Tibial nerve (tissue), 4 donors: ENCODE measurements around the gene LRRC4B. TPM values are rescaled to one million over a fixed set of nuclear protein-coding genes. Genes with fewer than 3 reads are reported as not detected.
"Not testable (repeated sequence)": the region's sequence is repeated elsewhere in the genome, so short reads cannot be mapped to it uniquely, and the experiment has no call there.

Experiments
- DNase-seq, 2 donors: peaks; one replicate each; pipeline ENCODE4 v3.0.0-alpha.2; 2019; ENCODE audit warnings: low spot score in 2 of 2
- H3K27ac ChIP-seq, 4 donors: fragments of 200-600 bp; sonication (generic) in 3 of 4; one replicate each; pipeline ENCODE4 v1.5.1; 2017 to 2019; ENCODE audit warnings: mild to moderate bottlenecking in 1 of 4
- H3K27me3 ChIP-seq, 2 donors: fragments of 200-600 bp; sonication (generic) in 1 of 2; one replicate each; pipeline versions ENCODE4 v1.5.1 to v1.6.0; 2017 to 2019
- H3K36me3 ChIP-seq, 3 donors: fragments of 200-600 bp; sonication (generic); one replicate each; pipeline ENCODE4 v1.5.1; 2018 to 2019
- H3K4me1 ChIP-seq, 4 donors: fragments of 200-600 bp; sonication (generic) in 3 of 4; one replicate each; pipeline ENCODE4 v1.5.1; 2017 to 2019
- H3K4me3 ChIP-seq, 4 donors: fragments of 200-600 bp; sonication (generic) in 3 of 4; one replicate each; pipeline ENCODE4 v1.5.1; 2017 to 2019; ENCODE audit warnings: mild to moderate bottlenecking in 1 of 4, moderate library complexity in 1 of 4
- H3K9me3 ChIP-seq, 4 donors: fragments of 200-600 bp; sonication (generic) in 3 of 4; one replicate each; pipeline ENCODE4 v1.5.1; 2017 to 2019
- CTCF ChIP-seq, 5 experiments: fragments of 200-600 bp in 3 of 5; fragments of 450-650 bp in 2 of 5; sonication (generic) in 3 of 5; IDR thresholded peaks; one replicate each; pipeline ENCODE4 v1.5.1; 2016 to 2019; ENCODE audit warnings: antibody characterized with exemption in 5 of 5, mild to moderate bottlenecking in 3 of 5, moderate library complexity in 2 of 5
- EP300 ChIP-seq, 2 donors: sonication (generic); formaldehyde crosslinking; IDR thresholded peaks; one replicate each; pipeline ENCODE4 v1.6.1; 2017; ENCODE audit warnings: antibody characterized with exemption in 2 of 2, mild to moderate bottlenecking in 1 of 2
- POLR2A ChIP-seq, 2 donors: fragments of 450-650 bp; IDR thresholded peaks; one replicate each; pipeline ENCODE4 v1.6.1; 2017; ENCODE audit warnings: antibody characterized with exemption in 2 of 2, mild to moderate bottlenecking in 2 of 2, moderate library complexity in 2 of 2
- WGBS, 2 donors: methylation state at CpG; one replicate each; pipeline ENCODE4 v1.1.5; 2018; 5-methylcytosine and 5-hydroxymethylcytosine counted together
- total RNA-seq, 4 donors: library from RNA; depleted of rRNA; stranded (reverse); fragments of >200 nt; gene quantifications; one replicate each; pipeline ENCODE4 v1.1.0, GENCODE V29; 2016

The LRRC4B gene
- total RNA-seq, 4 donors from 2014 or later = 1.0 to 3.7 (median 2.8) TPM

DNA sequence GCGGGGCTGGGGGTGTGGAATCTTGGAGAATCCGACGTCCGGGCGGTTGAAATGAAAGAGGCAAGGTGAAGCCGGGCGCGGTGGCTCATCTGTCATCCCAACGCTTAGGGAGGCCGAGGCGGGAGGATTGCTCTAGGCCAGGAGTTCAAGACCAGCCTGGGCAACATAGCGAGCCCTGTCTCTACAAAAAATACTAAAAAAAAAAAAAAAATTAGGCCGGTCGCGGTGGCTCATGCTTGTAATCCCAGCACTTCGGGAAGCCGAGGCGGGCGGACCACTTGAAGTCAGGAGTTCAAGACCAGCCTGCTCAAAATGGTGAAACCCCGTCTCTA, 91.4 kb downstream of the LRRC4B start:
- Histone ChIP-seq H3K27me3 (no peaks in the 10 kb centered on the region), H3K36me3 (peaks cover 0 to 38% (median 12%) of the 10 kb centered on the region in 3 donors), H3K4me1 (peaks cover 0 to 24% (median 14%) of the 10 kb centered on the region in 4 donors), H3K4me3 (peak overlapping the region; percentile 77 to 91 (median 87)), H3K27ac (peak overlapping the region in 3 of 4 donors; percentile 65 to 85 (median 83)), H3K9me3 (no peaks in the 10 kb centered on the region)
- TF ChIP-seq EP300 (IDR thresholded peaks at IDR 0.05) (no peak), CTCF (IDR thresholded peaks at IDR 0.05) (no peak), POLR2A (IDR thresholded peaks at IDR 0.05) (no peak)
- DNase-seq = no peak
- WGBS, 2 donors = 17 to 21% methylated on average over 19 to 20 of the region's 20 CpGs

DNA sequence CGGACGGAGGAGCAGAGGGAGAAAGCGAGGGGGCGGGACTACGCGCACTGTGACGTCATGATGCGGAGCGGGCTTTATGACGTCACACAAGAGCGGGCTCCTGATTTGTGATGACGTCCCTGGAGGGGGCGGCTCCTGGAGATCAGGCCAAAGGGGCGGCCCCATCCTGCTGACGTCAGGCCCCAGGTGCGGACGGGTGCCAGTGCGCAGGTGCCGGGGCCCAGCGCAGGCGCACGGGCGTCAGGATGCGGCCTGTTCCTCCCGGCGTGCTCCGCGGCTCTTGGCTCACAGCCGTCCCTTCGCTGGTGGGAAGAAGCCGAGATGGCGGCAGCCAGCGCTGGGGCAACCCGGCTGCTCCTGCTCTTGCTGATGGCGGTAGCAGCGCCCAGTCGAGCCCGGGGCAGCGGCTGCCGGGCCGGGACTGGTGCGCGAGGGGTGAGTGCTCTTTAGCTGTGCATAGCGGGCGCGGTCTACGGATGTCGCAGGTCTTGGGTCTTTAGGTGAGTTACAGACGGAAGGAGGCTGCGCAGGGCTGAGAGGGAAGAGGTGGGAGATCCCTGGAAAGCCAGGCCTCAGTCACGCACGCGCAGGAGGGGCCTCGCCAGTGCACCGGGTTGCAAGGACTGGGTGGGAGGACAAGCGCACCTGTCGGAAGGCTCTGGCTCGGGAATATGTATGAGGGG, 91.9 kb downstream of the LRRC4B start, which contains the start of the genes EMC10 and GARIN5A:
EMC10 (plus strand) TSS at position 284 of the 683 bp plus-strand sequence; CDS start at position 322, 38 bp downstream.
GARIN5A (minus strand) TSS at position 625 of the 683 bp plus-strand sequence; CDS start at position 165, 460 bp downstream.
- peaks cover 0 to 24% (median 14%) of the 10 kb centered on the region in 4 donors for H3K4me1 ChIP-seq
- peaks cover 0 to 33% (median 12%) of the 10 kb centered on the region in 3 donors for H3K36me3 ChIP-seq
- peak within 1 kb of the TSS; percentile 77 to 91 (median 87) for H3K4me3 ChIP-seq
- WGBS, 2 donors = 3% methylated on average over 33 to 43 of the region's 58 CpGs
- DNase-seq = peak; percentile 72 to 75
- no peaks in the 10 kb centered on the region for H3K27me3 ChIP-seq
- peak within 1 kb of the TSS in 3 of 4 donors; percentile 65 to 85 (median 83) for H3K27ac ChIP-seq
- TF ChIP-seq CTCF (IDR thresholded peaks at IDR 0.05) (no peak), POLR2A (IDR thresholded peaks at IDR 0.05) (peak in 1 of 2 donors; percentile 49), EP300 (IDR thresholded peaks at IDR 0.05) (peak; percentile 86 to 93)
- no peaks in the 10 kb centered on the region for H3K9me3 ChIP-seq

- peaks cover 0 to 27% (median 11%) of the 10 kb centered on the region in 3 donors for H3K36me3 ChIP-seq
- no peak for DNase-seq
- H3K27me3 ChIP-seq = no peaks in the 10 kb centered on the region
- H3K4me3 ChIP-seq = peak overlapping the region; percentile 77 to 91 (median 87)
- 70 to 73% methylated on average over 29 of the region's 29 CpGs for WGBS, 2 donors
- TF ChIP-seq CTCF (IDR thresholded peaks at IDR 0.05) (no peak), POLR2A (IDR thresholded peaks at IDR 0.05) (no peak), EP300 (IDR thresholded peaks at IDR 0.05) (no peak)
- H3K4me1 ChIP-seq = peaks cover 0 to 24% (median 14%) of the 10 kb centered on the region in 4 donors
- no peaks in the 10 kb centered on the region for H3K9me3 ChIP-seq
- H3K27ac ChIP-seq = peak overlapping the region in 2 of 4 donors; percentile 83 to 85
Measured at GRCh38 chr19:50475736-50476223, 92.5 kb downstream of the LRRC4B start.

DNA sequence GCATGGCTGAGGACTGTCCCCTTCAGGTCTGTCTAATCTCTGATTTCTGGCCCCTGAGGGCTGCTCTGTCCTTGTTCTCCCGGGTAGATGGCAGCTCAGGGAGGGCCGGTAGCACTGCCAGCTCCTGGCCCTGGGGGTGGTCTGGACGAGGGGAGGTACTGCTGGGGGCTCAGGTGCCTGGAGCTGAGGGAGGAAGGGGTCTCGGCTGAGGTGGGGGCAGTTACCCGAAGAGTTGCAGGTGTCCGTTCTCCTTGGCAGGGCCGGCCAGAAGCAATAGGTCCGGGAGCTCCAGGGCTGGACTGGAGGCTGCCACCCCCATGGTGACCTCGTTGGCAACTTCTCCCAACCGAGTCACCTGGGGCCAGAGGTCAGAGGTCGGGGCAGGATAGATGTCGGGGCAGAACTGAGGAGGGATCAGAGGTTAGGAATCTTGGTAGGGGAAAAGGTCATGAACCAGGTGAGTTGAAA, 93.1 kb downstream of the LRRC4B start:
- no peak for DNase-seq
- peaks cover 0 to 20% (median 4%) of the 10 kb centered on the region in 3 donors for H3K36me3 ChIP-seq
- H3K4me1 ChIP-seq = peaks cover 0 to 24% (median 14%) of the 10 kb centered on the region in 4 donors
- WGBS, 2 donors = 74 to 77% methylated on average over 10 to 12 of the region's 12 CpGs
- no peak for TF ChIP-seq CTCF (IDR thresholded peaks at IDR 0.05)
- TF ChIP-seq POLR2A (IDR thresholded peaks at IDR 0.05) = no peak
- no peak for TF ChIP-seq EP300 (IDR thresholded peaks at IDR 0.05)
- H3K9me3 ChIP-seq = no peaks in the 10 kb centered on the region
- no peaks in the 10 kb centered on the region for H3K27me3 ChIP-seq
- no peak overlapping the region for H3K4me3 ChIP-seq
- H3K27ac ChIP-seq = no peak overlapping the region

DNA sequence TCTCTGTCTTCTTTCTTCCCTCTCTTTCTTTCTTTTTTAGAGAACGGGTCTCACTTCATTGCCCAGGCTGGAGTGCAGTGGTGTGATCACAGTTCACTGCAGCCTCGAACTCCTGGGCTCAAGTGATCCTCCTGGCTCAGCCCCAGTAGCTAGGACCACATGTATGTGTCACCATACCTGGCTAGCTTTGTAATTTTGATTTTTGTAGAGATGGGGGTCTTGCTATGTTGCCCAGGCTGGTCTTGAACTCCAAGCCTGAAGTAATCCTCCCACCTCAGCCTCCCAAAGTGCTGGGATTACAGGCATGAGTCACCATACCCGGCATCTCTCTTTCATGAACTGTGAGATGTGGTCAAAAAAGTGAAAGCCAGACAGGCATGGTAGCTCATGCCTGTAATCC, 94.9 kb downstream of the LRRC4B start:
- H3K27ac ChIP-seq, H3K9me3 ChIP-seq, H3K36me3 ChIP-seq, DNase-seq, H3K4me3 ChIP-seq, H3K27me3 ChIP-seq: not testable (repeated sequence)
- 65 to 71% methylated on average over 3 of the region's 3 CpGs for WGBS, 2 donors
- H3K4me1 ChIP-seq = peaks cover 0 to 17% (median 13%) of the 10 kb centered on the region in 4 donors
